Body of pancreas (tissue), 4 donors: Measurements from ENCODE around the gene ELF2. TPM values are rescaled to one million over a fixed set of nuclear protein-coding genes. Genes with fewer than 3 reads are reported as not detected.
A peak's percentile ranks its signal among the peaks of the same experiment; 100 is the strongest.

ENCODE experiments used
- ATAC-seq: fragments of 150-250 bp; one replicate; pipeline ENCODE4 v1.9.1; 2016
- DNase-seq, 4 donors: peaks; one replicate each; pipeline ENCODE4 v3.0.0-alpha.2; 2019
- H3K27ac ChIP-seq, 4 donors: fragments of 200-600 bp; sonication (generic); 1 replicate in 3 of 4; 2 replicates in 1 of 4; pipeline versions ENCODE4 v1.5.1 to v1.6.1; 2016 to 2019; ENCODE audit warnings: mild to moderate bottlenecking in 1 of 4, mixed read lengths in 1 of 4, moderate library complexity in 1 of 4
- H3K27me3 ChIP-seq, 2 donors: fragments of 200-600 bp; sonication (generic); one replicate each; pipeline ENCODE4 v1.6.0; 2016; ENCODE audit warnings: mild to moderate bottlenecking in 1 of 2
- H3K36me3 ChIP-seq, 2 donors: fragments of 200-600 bp; sonication (generic); replicated peaks in 1 of 2; 2 replicates each; pipeline ENCODE4 v1.5.1; 2016; ENCODE audit warnings: low read depth in 2 of 2; ENCODE audit not compliant: insufficient read depth in 1 of 2
- H3K4me1 ChIP-seq: fragments of 200-600 bp; sonication (generic); one replicate; pipeline ENCODE4 v1.6.0; 2016
- H3K4me3 ChIP-seq, 2 donors: fragments of 200-600 bp; sonication (generic); 1 replicate in 1 of 2; 2 replicates in 1 of 2; pipeline ENCODE4 v1.5.1; 2016 to 2019
- H3K9me3 ChIP-seq, 3 donors: fragments of 200-600 bp; sonication (generic); 1 replicate in 2 of 3; 2 replicates in 1 of 3; pipeline ENCODE4 v1.5.1; 2016
- POLR2A ChIP-seq, 3 donors: fragments of 450-650 bp; IDR thresholded peaks; one replicate each; pipeline ENCODE4 v1.6.1; 2016; ENCODE audit warnings: antibody characterized with exemption in 3 of 3, mild to moderate bottlenecking in 2 of 3
- WGBS, 2 donors: methylation state at CpG; one replicate each; pipeline ENCODE4 v1.1.5; 2017; 5-methylcytosine and 5-hydroxymethylcytosine counted together
- intact Hi-C: fragments of 100-400 bp; cut with DNase I; formaldehyde crosslinking; loops from one replicate; pipeline ENCODE4 v1.15.1; 2023
- total RNA-seq, 2 donors: library from RNA; depleted of rRNA; stranded (reverse); fragments of >200 nt; gene quantifications; one replicate each; pipeline ENCODE4 v1.1.0, GENCODE V29; 2016
- TF ChIP-seq, protein P1 (sequence below), 7 experiments: fragments of 450-650 bp in 4 of 7; fragments of 200-600 bp in 3 of 7; sonication (generic) in 3 of 7; IDR thresholded peaks; one replicate each; pipeline ENCODE4 v1.5.1; 2016 to 2019; ENCODE audit warnings: antibody characterized with exemption in 7 of 7

Gene ELF2
- total RNA-seq, 2 donors from 2014 or later, result 25.4 to 42.5 TPM

DNA sequence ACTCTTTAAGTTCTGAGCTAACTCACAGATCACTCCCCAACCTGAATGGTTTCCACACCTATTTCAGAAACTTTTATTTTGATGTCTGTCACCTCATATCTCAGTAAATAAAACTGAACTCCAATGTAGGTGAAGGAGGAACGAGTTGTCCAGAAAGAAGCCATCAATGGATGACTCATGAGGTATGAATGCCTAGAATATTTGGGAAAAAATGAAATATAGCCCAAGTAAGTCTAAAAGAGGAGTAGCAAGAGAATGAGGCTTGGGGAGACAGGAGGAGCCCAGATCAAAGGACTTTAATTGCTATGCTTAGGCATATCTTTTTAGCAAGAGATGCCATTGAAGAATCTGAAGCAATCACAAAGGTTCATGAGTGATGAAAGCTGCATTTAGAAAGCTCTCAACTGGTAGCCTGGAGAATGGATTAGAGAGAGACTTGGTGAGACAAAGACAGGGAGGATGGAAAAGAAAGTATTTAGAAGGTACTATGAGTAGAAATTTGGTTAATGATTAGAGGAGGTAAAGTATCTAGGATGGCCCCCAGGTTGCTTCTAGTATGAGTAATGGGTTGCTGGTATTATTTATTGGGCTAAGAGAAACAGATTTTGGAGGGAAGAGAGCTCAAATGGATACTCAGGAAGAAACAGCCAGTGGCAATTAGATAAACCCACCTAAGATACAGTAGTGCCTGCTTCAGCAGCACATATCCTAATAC lies 122.1 kb downstream of the ELF2 start:
- no peak for ATAC-seq
- Histone ChIP-seq H3K4me1 (peaks cover 14% of the 10 kb centered on the region), H3K4me3 (no peak overlapping the region), H3K27me3 (no peaks in the 10 kb centered on the region), H3K27ac (peak overlapping the region in 1 of 4 donors; percentile 33), H3K36me3 (peaks cover 0 to 6% of the 10 kb centered on the region in 2 donors), H3K9me3 (no peaks in the 10 kb centered on the region)
- 3 to 18% methylated on average over 1 of the region's 1 CpG for WGBS, 2 donors
- intact Hi-C loops, result no loop called here
- DNase-seq, result no peak
- TF ChIP-seq, protein P1, sequence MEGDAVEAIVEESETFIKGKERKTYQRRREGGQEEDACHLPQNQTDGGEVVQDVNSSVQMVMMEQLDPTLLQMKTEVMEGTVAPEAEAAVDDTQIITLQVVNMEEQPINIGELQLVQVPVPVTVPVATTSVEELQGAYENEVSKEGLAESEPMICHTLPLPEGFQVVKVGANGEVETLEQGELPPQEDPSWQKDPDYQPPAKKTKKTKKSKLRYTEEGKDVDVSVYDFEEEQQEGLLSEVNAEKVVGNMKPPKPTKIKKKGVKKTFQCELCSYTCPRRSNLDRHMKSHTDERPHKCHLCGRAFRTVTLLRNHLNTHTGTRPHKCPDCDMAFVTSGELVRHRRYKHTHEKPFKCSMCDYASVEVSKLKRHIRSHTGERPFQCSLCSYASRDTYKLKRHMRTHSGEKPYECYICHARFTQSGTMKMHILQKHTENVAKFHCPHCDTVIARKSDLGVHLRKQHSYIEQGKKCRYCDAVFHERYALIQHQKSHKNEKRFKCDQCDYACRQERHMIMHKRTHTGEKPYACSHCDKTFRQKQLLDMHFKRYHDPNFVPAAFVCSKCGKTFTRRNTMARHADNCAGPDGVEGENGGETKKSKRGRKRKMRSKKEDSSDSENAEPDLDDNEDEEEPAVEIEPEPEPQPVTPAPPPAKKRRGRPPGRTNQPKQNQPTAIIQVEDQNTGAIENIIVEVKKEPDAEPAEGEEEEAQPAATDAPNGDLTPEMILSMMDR (IDR thresholded peaks at IDR 0.05), result no peak
- TF ChIP-seq POLR2A (IDR thresholded peaks at IDR 0.05), result no peak

- H3K4me1 ChIP-seq, result peaks cover 10% of the 10 kb centered on the region
- peaks cover 0 to 6% of the 10 kb centered on the region in 2 donors for H3K36me3 ChIP-seq
- WGBS, 2 donors, result 81 to 100% methylated on average over 1 of the region's 1 CpG
- H3K4me3 ChIP-seq, result no peak overlapping the region
- no peak for DNase-seq
- ATAC-seq, result no peak
- intact Hi-C loops, result no loop called here
- H3K9me3 ChIP-seq, result no peaks in the 10 kb centered on the region
- H3K27me3 ChIP-seq, result no peaks in the 10 kb centered on the region
- H3K27ac ChIP-seq, result no peak overlapping the region
- TF ChIP-seq, protein P1 (IDR thresholded peaks at IDR 0.05), result no peak
- TF ChIP-seq POLR2A (IDR thresholded peaks at IDR 0.05), result no peak
Measured at GRCh38 chr4:139053909-139054308, 123.1 kb downstream of the ELF2 start.

- intact Hi-C loops, result no loop called here
- no peaks in the 10 kb centered on the region for H3K27me3 ChIP-seq
- DNase-seq (no peak), ATAC-seq (no peak)
- no peaks in the 10 kb centered on the region for H3K9me3 ChIP-seq
- peaks cover 0 to 2% of the 10 kb centered on the region in 2 donors for H3K36me3 ChIP-seq
- peak overlapping the region in 1 of 4 donors; percentile 13 for H3K27ac ChIP-seq
- WGBS, 2 donors, result 82 to 92% methylated on average over 2 of the region's 2 CpGs
- peaks cover 8% of the 10 kb centered on the region for H3K4me1 ChIP-seq
- no peak for TF ChIP-seq POLR2A (IDR thresholded peaks at IDR 0.05)
- TF ChIP-seq, protein P1 (IDR thresholded peaks at IDR 0.05), result no peak
- H3K4me3 ChIP-seq, result no peak overlapping the region
Measured at GRCh38 chr4:139050446-139050845, 126.6 kb downstream of the ELF2 start.

- 48 to 54% methylated on average over 3 of the region's 3 CpGs for WGBS, 2 donors
- Histone ChIP-seq H3K9me3 (no peaks in the 10 kb centered on the region), H3K4me3 (no peak overlapping the region), H3K27ac (no peak overlapping the region), H3K27me3 (no peaks in the 10 kb centered on the region), H3K36me3 (peaks cover 0 to 4% of the 10 kb centered on the region in 2 donors), H3K4me1 (no peaks in the 10 kb centered on the region)
- DNase-seq (no peak), ATAC-seq (no peak)
- intact Hi-C loops, result no loop called here
- TF ChIP-seq POLR2A (IDR thresholded peaks at IDR 0.05), result no peak
- TF ChIP-seq, protein P1 (IDR thresholded peaks at IDR 0.05), result no peak
Measured at GRCh38 chr4:139048026-139048425, 129.0 kb downstream of the ELF2 start.

- Histone ChIP-seq H3K36me3 (peaks cover 0 to 4% of the 10 kb centered on the region in 2 donors), H3K9me3 (no peaks in the 10 kb centered on the region), H3K27me3 (no peaks in the 10 kb centered on the region), H3K4me3 (no peak overlapping the region), H3K4me1 (no peaks in the 10 kb centered on the region), H3K27ac (no peak overlapping the region)
- 90 to 93% methylated on average over 2 of the region's 2 CpGs for WGBS, 2 donors
- ATAC-seq (no peak), DNase-seq (no peak)
- intact Hi-C loops, result no loop called here
- TF ChIP-seq, protein P1 (IDR thresholded peaks at IDR 0.05), result no peak
- TF ChIP-seq POLR2A (IDR thresholded peaks at IDR 0.05), result no peak
Measured at GRCh38 chr4:139044291-139044690, 132.7 kb downstream of the ELF2 start.
